ENCODE data around the gene RGS10.

Gene RGS10

DNA sequence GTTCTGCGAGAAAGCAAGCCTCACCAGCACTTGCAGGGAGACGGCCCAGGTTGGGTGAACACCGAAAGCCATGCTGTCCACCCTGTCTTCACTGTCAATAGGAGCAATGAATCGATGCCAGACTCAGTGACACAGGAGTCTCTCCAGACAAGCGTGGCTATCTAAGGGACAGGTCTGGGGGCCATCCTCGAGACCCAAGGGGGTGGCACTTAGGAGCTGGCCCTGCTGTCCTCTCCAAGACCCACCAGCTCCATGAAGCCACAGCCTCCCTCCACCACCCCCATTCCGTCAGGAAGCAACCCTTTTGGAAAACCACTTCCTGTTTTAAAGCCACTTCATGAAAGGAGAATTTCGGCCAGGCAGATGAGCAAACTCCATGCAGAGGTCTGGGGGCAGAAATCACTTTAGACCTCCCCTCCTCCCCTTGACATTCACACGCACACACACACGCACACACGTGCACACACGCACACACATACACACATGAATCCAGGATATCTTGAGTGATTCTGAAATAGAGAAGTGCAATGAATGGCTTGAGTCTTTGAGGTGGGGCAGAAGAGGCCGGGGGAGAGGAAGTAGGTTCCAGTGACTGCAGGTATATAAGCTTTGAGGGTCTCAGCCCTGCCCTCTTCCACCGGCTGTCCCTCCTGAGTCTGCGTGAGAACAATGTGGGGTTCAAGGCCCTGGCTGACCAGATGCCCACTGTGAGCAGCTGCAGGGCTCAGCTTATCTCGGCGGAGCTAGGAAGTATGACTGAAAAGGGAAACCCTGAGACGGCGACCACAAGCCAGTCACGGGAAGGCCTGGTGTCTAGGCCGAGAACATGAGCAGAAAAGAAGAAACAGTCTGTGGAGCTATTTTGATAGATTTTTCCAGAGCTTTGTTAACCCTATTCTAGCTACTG, 25.0 kb downstream of the RGS10 start:
- no peak for DNase-seq

DNA sequence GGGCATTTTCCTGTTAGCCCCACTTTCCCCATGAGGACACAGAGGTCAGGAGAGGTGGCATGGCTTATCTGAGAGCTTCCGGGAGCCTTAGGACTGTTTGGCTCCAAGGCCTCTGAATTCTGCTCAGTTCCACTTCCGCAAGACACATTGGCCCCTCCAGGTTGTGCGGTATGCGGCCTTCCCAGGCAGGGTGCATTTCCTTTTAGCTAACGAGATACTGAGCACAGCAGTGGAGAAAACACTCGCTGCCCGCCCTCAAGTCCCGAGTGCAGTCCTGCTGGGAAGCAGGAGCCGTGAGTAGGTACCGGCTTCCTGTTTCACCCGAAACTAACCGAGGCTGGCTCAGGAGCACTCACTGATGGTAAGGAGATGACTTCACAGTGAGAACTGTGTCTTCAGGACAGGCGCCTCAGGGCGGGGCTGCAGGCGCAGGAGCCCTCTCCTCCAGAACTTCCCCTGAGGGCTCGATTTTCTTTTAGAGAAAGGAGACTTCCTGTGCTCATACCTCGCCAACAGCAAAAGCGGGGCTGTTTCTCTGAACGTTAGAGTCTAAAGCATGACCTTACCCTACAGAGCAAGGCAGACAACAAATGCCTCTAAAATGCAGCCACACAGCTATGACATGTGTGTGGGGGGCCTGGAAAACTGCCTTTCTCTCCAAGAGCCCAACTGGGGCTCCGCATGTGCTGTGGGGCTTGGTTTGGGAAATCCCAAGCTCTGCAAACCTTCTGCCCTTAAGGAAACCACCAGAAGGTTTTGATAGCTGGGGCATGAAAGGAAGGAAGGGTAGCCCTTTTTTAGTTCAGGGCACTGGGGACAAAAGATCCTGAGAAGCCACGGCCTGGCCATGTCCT, 25.9 kb downstream of the RGS10 start:
- DNase-seq = no peak

DNA sequence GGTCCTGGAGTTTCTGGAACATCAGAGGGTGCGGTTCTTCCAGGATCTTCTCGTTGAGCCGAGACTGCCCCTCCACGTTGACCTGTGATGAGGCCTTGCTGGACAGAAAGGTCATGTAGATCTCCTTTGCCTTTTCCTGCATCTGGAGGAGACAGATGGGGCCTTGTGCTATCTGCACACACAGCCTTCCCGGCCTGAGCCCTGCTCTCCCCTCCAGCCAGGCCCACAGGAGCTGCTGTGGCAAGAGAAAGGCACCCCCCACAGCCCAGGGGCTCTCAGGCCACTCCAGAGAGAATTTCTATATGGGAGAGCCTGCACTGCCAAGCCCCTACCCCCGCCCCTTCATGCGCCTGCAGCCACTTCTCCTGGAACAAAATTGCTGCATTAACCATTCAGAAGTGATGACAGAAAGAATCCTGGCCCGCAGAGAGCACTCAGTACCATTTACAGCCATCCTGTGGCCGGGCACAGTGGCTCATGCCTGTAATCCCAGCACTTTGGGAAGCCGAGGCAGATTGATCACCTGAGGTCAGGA, 26.9 kb downstream of the RGS10 start:
- DNase-seq = no peak

DNA sequence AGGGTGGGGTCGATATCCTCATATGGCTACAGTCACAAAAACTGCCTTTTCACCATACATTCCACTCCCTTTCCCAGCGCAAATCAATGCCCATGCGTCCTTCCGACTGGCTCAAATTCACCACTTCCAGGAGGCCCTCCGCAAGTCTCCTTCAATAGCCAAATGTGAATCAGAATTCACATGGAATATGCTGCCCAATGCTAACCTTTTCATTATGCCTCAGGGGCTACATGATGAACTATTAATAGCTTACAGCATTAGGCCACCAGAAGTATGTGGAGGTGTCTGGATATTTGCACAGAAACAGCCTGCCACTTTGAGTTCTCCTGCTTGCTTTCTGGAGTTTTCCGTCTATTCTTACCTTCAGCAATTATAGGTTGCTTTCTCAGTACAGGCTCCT, 27.7 kb downstream of the RGS10 start:
- DNase-seq = no peak

DNA sequence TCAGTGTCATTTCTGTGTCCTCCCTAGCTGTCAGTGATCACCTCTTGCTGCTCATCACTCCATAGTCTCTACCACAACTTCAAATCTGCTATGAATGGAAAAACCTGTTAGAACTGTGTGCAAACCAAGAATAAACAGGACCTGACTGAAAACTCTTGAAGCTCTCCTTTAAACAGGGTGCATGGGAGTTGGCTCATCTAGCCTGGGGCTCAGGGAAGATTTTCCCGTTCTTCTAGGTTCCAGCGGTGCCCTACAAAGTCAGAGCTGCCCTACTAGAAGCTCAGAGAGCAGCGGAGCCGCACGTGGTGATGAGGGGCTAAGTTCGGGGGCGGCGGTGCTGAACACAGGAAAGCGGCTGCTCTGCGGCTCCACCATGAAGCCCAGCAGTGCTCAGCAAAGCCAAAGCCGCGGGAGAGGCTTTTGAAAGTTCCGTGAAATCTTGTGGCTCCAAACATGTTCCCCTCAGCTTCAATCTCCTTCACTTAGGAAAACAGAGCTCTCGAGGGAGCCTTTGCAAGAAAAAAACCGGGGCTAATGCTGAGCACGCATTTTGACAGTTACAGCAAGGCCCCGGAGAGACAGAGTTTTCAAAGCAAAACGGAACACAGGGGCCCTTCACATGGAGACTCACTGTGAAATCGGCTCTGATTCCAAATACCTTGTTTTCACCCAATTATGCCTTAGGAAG, 30.5 kb downstream of the RGS10 start:
- no peak for DNase-seq

DNA sequence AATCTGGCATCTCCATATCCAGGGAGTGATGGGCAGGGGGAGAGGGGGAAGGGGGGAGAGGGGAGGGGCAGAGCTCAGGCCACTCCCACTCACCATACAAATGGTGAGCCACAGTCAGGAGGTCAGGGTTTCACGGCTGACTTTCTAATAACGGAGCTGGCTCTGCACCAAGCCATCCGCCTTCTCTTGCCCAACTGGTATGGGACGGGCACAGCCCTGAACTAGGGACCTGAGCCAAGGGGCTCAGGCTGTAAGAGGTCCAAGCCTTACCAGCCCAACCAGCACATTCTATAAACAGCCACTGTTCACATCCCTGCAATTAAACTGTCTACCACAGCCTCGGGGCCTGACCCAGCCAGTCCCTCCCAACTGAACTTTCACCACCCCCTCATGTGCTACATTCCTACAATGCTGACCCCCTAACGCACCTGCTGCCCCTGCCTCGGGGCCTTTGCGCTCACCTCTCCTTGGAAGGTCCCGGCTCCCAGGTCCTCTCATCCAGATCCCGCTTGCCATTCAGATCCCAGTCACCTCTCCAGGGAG, 32.5 kb downstream of the RGS10 start:
- DNase-seq = no peak

DNA sequence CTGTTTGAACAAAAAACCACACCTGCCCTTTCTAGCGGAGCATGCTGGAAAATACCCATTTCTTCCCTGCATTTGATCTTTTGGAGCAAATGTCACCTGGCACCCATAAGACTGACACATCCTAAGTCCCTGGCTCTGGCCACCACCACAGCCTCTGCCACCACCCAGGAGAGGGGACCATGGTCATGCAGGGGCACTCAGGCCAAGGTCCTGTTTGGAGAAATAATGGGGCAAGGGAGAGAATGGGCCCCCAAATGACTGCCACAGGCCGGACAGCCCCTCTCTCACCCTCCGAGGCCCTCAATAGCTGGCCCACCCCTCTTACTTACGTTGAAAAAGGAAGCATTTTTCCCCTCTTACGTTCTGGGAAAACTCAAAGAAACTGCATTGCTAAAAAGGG, 35.4 kb downstream of the RGS10 start:
- no peak for DNase-seq

DNA sequence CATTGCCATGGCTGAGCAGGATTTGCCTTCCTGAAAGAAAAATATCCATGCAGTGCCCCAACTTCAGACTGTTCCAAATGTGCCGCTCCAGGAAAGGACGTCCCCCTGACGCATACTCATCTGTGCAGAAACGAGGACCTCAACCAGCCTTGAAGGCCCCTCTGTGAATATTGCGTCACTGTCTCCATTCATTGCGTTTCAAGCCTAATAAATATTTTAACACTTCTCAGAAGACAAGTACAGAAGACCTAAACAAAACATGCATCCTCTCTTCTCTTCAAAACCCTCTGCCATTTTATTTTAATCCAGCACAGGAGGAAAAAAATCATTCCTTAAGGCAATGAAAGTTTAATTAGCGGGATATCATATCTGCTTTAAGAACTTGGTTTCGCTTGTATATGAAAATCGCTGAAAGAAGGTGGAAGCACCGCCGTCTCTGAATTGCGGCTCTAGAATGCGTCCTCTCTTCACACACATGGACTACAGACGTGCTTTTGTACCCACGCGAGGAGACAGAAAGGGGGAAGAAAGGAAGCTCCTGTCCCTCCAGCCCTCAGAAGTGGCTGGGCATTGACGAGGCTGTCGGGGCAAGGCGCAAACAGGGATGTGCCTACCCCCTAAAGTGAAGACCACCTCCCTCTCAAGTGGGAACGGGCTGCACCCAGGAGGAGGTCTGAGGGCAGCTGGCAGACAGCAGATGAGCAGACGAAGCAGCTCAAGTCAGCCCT, 36.8 kb downstream of the RGS10 start:
- no peak for DNase-seq

DNA sequence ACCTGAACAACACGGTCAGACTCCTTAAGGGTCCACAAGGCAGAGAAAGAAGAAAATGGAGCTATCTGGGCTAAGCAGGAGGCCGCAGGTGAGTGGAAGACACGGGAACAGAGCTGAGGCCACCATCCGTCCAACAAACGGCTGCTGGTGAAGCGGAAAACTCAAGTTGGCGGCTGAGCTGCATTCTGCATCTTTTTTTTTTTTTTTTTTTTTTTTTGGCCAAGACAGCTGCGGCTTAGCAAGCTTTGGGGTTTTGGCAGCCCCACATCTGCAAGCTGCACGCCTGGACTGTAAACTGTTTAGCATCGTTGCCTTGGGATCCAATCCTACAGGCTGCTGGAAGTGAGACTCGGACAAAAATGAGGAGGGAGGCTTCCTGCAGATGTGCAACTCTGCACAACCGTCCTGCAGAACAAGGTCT, 37.4 kb downstream of the RGS10 start:
- DNase-seq = no peak

DNA sequence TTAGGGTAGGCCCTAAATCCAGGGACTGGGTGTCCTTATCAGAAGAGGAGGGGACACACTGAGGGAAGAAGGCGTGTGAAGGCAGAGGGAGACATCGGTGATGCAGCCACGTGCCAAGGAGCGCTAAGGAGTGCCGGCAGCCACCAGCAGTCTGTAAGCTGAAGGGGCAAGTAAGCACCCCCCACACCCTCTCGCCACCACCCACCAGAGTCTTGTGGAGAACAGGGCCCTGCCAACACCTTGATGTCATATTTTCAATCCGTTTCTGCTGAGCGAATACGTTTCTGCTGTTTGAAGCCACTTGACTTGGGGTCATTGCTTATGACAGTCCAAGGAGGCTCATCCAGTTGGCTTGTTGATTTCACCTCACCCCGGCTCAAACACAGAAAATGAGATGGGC, 37.9 kb downstream of the RGS10 start:
- DNase-seq = no peak

DNA sequence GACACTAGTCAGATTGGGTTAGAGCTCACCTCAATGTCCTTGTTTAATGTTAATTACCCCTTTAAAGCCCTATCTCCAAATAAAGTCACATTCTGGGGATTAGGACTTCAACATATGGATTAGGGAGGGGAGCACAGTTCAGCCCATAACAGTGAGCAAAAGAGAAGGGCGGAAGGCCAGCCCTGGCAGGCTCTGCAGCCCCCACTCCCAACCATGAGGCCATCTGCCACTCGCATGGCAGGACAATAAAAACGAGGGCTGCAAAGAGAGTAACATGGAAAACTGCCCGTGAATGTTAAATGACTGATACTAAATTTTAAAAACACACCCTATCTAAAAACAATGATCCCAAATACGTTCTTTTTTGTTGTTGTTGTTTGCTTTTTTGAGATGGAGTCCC, 38.7 kb downstream of the RGS10 start:
- DNase-seq = no peak

DNA sequence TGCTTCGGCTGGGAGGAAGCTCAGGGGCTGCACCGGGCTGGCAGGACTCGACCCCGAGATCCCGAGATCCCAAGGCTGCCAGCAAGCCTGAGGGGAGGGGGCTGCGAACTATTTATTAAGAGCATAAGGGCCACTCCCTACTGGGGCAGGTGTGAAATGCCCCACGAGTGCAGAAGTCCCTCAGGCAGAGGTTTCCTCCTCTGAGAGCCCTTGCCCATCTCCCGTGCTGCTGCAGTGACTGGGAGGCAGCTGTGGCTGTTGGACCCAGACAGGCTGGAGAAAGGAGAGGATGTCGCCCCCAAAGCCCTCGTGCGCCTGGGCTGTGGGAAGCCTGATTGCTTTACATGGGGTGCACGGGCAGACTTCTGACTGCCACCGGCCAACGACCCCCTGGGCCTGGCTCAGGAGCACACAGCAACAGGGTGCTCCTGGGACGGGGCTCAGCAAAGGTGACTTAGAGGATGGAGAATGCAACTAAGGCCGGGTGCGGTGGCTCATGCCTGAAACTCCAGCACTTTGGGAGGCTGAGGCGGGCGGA, 39.8 kb downstream of the RGS10 start:
- DNase-seq = no peak

DNA sequence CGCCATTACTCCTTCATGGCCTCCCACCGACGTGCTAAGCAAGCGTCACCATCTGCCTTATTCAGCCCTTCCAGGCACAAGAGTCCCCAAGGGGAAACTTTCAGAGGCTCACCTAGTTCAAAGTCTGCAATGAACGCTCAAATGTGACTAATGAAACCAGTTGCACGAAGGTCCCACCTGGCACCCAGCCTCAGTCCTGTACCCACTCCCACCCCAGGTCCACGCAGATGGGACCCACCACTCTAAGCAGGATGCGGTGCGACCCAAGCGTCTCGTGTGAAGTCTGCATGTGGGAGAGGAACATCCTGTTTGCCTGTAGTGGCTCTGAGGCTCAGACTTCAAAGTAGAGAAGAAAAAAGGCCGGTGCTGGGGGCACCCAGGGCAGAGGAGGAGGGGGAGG, 40.3 kb downstream of the RGS10 start:
- no peak for DNase-seq

DNA sequence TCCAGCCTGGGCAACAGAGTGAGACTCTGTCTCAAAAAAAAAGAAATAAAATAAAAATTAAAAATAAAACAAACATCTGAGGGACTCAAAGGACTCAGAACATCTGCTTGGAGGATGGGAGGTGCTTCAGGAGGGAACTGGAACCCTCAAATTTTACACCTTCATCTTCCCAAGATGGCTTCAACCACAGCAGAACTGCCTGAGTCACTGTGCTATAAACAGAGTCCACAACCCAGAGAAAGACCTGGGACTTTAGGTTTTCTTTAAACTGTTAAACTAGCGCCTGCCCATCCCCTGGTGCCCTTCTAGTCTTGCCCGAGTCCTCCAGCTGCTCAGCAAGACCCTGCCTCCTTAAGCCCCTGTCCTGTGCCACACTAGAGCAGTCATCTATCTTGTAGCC, 40.8 kb downstream of the RGS10 start:
- no peak for DNase-seq

DNA sequence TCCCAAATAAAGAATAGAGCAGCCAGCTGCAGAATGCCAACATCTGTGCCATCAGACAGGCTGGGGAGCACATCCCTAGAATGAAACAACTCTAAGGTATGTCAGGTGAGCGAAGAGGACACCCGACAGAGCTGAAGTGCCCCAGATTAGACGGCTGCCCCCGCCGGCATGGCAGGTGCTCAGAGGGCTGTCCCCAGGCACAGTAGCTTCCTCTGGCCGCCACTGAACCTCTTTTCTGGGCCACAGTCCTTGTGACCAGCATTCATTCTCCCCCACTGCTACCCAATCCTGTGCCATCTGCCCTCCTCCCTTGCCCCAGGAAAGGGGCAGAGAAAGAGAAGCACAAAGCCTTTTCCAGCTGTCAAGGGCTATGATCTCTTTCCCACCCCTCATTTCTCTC, 41.7 kb downstream of the RGS10 start:
- DNase-seq = no peak

DNA sequence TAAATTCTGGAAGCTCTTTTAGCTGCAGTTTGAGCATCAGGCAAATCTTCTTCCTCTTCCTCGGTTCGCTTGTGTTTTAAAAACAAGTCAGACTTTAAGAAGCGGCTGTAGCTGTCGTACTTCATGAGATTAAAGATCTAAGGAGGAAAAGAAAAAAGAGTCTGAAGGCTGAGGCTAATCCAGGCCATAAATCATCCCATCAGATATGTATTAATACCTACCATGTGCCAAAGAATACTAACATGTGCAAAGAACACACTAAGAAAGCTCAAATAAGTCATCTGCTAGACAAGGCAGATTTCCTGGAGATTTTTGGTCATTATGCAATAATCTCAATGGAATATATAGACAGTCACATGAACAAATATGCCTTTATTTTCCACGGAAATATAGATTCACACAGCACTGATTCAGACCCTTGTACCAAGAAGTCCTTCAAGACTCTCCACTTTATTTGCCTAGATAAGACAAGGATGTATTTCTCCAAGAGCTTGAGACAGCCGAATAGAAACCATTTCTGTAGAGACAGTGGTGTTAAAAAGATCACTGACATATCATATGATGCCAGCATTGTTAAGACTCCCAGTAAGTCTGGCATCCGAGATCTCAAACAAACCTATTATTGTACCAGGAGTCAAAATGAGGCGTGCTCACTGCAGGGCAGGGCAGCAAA, 42.3 kb downstream of the RGS10 start:
- no peak for DNase-seq

DNA sequence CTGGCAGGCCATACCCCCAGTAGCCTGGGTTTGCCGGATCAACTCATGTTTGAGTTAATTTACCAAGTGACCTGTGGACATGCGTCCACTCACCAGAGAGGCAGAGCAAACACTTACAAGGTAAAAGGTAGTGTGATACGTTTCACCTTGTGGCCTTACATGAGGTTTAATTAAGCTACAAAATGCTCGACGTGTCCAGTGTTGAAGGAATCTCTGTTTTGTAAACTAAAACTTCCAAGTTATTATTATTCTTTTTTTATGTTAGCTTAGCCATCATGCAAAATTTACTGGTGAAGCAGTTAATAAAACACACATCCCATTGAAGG, 42.9 kb downstream of the RGS10 start:
- no peak for DNase-seq

DNA sequence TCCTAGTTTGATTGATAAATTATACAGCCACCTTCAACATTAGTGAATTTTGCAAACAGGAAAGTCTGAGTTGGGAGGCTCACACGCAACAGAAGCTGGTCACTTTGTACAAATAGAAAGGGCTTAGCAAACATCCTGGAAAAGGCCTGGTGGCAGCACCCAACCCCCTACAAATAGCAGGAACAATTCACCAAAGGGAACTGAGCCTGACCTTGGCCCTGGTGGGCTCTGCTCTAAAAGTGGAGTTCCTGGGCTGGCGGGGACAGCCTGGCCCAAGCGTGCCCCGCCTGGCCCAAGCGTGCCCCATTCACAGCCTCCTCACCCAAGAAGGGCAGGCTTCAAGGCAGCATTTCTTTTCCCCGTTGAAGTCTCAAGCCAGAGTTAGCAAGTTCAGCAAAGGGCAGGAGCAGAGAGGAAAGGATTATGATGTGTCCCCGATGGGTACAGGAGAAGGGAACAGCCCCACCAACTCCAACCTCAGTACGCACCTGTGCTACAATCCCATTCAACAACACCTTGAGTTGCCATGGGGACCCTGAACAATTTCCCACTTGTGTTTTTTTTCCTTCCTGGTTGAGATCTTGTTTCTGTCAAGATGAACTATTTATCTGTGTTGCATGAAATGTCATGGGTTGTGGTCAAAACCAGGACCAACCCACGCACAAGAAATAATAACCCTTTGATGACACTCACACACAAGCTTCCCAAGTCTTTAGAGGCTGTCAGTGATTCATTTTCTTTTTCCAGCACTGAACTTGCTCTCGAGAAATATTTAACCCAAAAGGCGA, 43.4 kb downstream of the RGS10 start:
- no peak for DNase-seq

DNA sequence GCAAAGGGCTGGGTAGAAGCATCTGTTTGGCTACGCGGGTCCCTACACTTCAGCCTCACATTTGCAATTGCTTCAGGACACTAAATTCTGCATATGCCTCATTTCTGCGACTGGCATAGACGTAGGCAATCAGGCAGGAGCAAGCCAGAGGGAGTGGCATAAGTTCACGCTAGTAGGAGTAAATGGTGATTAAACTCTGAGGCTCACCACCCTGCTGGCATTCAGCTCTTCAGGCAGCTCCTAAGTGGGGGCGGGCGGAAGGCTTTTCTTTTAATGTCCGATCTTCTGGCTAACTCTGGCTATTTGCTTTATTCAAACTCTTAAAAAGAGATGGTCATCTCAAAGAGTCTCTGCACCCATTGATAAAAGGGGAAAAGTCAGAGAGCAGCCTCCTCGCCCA, 45.3 kb downstream of the RGS10 start:
- no peak for DNase-seq

DNA sequence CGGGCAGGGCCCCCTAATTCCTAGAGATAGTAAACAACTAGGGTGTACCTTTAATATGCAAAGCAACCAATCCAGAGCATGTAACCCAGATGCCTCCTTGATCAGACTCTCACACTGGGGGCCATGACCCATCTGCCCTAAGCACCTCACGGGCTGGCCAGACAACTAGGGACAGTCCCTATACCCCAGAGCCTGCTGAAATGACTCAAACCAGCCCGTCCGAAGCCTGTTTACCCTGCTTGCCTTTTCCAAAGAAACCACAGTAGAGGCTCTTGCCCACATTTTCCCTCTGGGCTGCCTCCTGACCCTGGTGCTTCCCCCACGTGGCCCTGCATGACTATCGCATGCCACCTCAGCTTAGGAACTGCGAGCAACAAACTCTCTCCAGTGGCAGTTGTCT, 46.2 kb downstream of the RGS10 start:
- no peak for DNase-seq

DNA sequence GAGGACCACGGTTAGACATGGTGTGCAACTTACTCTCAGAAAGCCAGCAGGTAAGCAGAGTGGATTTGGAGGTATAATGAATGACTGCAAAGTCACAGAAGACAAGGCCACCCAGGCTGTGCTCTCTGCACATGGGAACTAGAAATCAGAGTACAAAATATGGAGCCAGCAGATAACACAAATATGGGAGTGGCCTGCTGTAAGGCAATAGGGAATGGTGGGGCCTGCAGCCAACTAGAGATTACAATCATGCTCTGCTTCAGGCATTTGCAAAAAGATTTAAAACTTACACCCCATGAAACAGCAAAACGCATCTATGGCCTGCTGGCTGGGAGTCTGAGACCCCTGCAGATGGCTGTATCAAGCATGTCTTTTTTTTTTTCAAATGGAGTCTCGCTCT, 47.0 kb downstream of the RGS10 start:
- no peak for DNase-seq
